ENCODE measurements around the gene PRKAA1.
"Not testable (repeated sequence)": the region's sequence is repeated elsewhere in the genome, so short reads cannot be mapped to it uniquely, and the experiment has no call there.

DNA sequence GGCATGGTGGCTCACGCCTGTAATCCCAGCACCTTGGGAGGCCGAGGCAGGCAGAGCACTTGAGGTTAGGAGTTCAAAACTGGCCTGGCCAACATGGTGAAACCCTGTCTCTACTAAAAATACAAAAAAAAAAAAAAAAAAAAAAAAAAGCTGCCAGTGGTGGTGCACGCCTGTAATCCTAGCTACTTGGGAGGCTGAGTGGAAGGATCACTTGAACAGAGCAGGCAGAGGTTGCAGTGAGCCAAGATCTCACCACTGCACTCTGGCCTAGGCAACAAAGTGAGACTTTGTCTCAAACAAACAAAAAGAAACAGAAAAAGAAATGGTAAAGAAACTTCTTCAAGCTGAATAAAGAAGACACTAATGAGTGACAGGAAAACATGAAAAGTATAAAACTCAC lies 11.5 kb downstream of the PRKAA1 start:
- TF ChIP-seq, protein P1, sequence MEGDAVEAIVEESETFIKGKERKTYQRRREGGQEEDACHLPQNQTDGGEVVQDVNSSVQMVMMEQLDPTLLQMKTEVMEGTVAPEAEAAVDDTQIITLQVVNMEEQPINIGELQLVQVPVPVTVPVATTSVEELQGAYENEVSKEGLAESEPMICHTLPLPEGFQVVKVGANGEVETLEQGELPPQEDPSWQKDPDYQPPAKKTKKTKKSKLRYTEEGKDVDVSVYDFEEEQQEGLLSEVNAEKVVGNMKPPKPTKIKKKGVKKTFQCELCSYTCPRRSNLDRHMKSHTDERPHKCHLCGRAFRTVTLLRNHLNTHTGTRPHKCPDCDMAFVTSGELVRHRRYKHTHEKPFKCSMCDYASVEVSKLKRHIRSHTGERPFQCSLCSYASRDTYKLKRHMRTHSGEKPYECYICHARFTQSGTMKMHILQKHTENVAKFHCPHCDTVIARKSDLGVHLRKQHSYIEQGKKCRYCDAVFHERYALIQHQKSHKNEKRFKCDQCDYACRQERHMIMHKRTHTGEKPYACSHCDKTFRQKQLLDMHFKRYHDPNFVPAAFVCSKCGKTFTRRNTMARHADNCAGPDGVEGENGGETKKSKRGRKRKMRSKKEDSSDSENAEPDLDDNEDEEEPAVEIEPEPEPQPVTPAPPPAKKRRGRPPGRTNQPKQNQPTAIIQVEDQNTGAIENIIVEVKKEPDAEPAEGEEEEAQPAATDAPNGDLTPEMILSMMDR (IDR thresholded peaks at IDR 0.05; ENCODE audit: poor library complexity, severe bottlenecking), result not testable (repeated sequence)
- not testable (repeated sequence) for TF ChIP-seq TAF1 (IDR thresholded peaks at IDR 0.05; ENCODE audit: low read depth); POLR2AphosphoS5 (IDR thresholded peaks at IDR 0.05); EP300 (conservative IDR thresholded peaks at IDR 0.05; ENCODE audit: poor library complexity, severe bottlenecking); MXI1 (conservative IDR thresholded peaks at IDR 0.05; ENCODE audit: poor library complexity, severe bottlenecking); RAD21 (conservative IDR thresholded peaks at IDR 0.05)

Data from neural cell (in vitro differentiated cells).